Left ventricle myocardium inferior (tissue), 1 donor: ENCODE results near the gene DSCAML1. TPM values are rescaled to one million over a fixed set of nuclear protein-coding genes. Genes with fewer than 3 reads are reported as not detected.

Experiments used
- DNase-seq: peaks from one replicate; pipeline ENCODE4 v3.0.0-alpha.2; 2020
- H3K27ac ChIP-seq: fragments of 200-600 bp; replicated peaks from 2 replicates; pipeline ENCODE4 v1.8.0; 2021
- H3K27me3 ChIP-seq: fragments of 200-600 bp; 2 replicates; pipeline ENCODE4 v1.8.0; 2021; ENCODE audit warnings: low read depth
- H3K36me3 ChIP-seq: fragments of 200-600 bp; 2 replicates; pipeline ENCODE4 v1.8.0; 2021
- H3K4me1 ChIP-seq: fragments of 200-600 bp; 2 replicates; pipeline ENCODE4 v1.8.0; 2021
- H3K4me3 ChIP-seq: fragments of 200-600 bp; 2 replicates; pipeline ENCODE4 v1.8.0; 2021; ENCODE audit warnings: mild to moderate bottlenecking, moderate library complexity
- H3K9me3 ChIP-seq: fragments of 200-600 bp; replicated peaks from 2 replicates; pipeline ENCODE4 v1.8.0; 2021
- CTCF ChIP-seq: fragments of 200-600 bp; IDR thresholded peaks from 2 replicates; pipeline ENCODE4 v1.8.0; 2021; ENCODE audit warnings: antibody characterized with exemption, mild to moderate bottlenecking, borderline replicate concordance
- intact Hi-C: fragments of 100-400 bp; cut with micrococcal nuclease; formaldehyde crosslinking; loops from one replicate; pipeline ENCODE4 v1.11.0; 2022
- total RNA-seq: library from RNA; stranded (reverse); fragmentation: NEBNext Ultra II Directional; extraction: Animal tissue kit (Norgen Biotek cat#: 25700); gene quantifications from one replicate; pipeline ENCODE4 v1.2.1, GENCODE V29; 2021
- donor health status: DM: no; HTN: yes; CAD: no; lungs with severe emphysema.

DSCAML1 gene
- total RNA-seq, 1 donor from 2014 or later = 0.19 TPM

- peaks cover 11% of the 10 kb centered on the region for H3K4me1 ChIP-seq
- DNase-seq = no peak
- H3K36me3 ChIP-seq = no peaks in the 10 kb centered on the region
- H3K9me3 ChIP-seq = no peaks in the 10 kb centered on the region
- no peak overlapping the region for H3K27ac ChIP-seq
- intact Hi-C loops = no loop called here
- H3K4me3 ChIP-seq = no peak overlapping the region
- peaks cover 1% of the 10 kb centered on the region for H3K27me3 ChIP-seq
- TF ChIP-seq CTCF = no peak
Measured at GRCh38 chr11:117604336-117604995, 192.6 kb downstream of the DSCAML1 start.

- Histone ChIP-seq H3K27ac (no peak overlapping the region), H3K36me3 (no peaks in the 10 kb centered on the region), H3K4me1 (peaks cover 11% of the 10 kb centered on the region), H3K4me3 (no peak overlapping the region), H3K27me3 (peaks cover 7% of the 10 kb centered on the region), H3K9me3 (no peaks in the 10 kb centered on the region)
- intact Hi-C loops = no loop called here
- TF ChIP-seq CTCF = no peak
- no peak for DNase-seq
Measured at GRCh38 chr11:117603932-117604331, 193.1 kb downstream of the DSCAML1 start.

GRCh38 chr11:117601006-117601708, 195.9 kb downstream of the DSCAML1 start:
- Histone ChIP-seq H3K27me3 (peaks cover 13% of the 10 kb centered on the region), H3K36me3 (no peaks in the 10 kb centered on the region), H3K9me3 (no peaks in the 10 kb centered on the region), H3K27ac (no peak overlapping the region), H3K4me1 (peaks cover 11% of the 10 kb centered on the region), H3K4me3 (no peak overlapping the region)
- no peak for TF ChIP-seq CTCF
- DNase-seq = no peak
- intact Hi-C loops = no loop called here

- peaks cover 11% of the 10 kb centered on the region for H3K4me1 ChIP-seq
- intact Hi-C loops = no loop called here
- DNase-seq = no peak
- H3K4me3 ChIP-seq = no peak overlapping the region
- TF ChIP-seq CTCF = no peak
- H3K27me3 ChIP-seq = peaks cover 20% of the 10 kb centered on the region
- no peaks in the 10 kb centered on the region for H3K9me3 ChIP-seq
- H3K36me3 ChIP-seq = no peaks in the 10 kb centered on the region
- no peak overlapping the region for H3K27ac ChIP-seq
Measured at GRCh38 chr11:117600234-117600783, 196.7 kb downstream of the DSCAML1 start.

GRCh38 chr11:117597071-117597470, 199.9 kb downstream of the DSCAML1 start:
- DNase-seq = peak; percentile 47
- intact Hi-C loops = no loop called here
- no peak for TF ChIP-seq CTCF
- no peak overlapping the region for H3K4me3 ChIP-seq
- no peaks in the 10 kb centered on the region for H3K36me3 ChIP-seq
- no peak overlapping the region for H3K27ac ChIP-seq
- peaks cover 32% of the 10 kb centered on the region for H3K27me3 ChIP-seq
- H3K4me1 ChIP-seq = peaks cover 11% of the 10 kb centered on the region
- no peaks in the 10 kb centered on the region for H3K9me3 ChIP-seq
